Activated CD4-positive, CD25-positive, alpha-beta regulatory T cell (primary cell): ENCODE data around the gene TLR7.

Source experiments
- DNase-seq, 4 experiments: peaks; one replicate each; lab custom pipeline; 2025; lab: John Stamatoyannopoulos, UW

TLR7 gene

GRCh38 chrX:12891171-12891570, 24.3 kb downstream of the TLR7 start:
- no peak for DNase-seq

- DNase-seq, result no peak
Measured at GRCh38 chrX:12891915-12892506, 25.1 kb downstream of the TLR7 start.

DNA sequence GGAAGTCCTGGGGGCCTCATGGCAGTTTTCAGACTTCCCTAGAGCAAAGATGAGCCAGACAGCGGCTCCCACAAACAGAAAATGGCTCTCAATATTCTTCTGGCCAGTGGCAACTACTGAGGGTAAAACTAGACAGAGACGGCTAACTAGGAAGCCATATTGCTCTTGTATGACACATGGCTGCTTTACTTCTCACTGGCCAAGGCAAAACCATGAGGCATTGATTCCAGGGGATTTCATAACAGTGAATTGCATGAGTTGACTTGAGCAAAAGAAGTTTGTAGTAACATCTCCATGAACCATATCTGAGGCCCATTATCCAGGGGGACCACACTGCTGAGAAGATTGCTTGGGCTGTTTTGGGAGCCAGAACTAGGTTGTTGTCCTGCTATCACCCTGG, 25.8 kb downstream of the TLR7 start:
- no peak for DNase-seq

DNA sequence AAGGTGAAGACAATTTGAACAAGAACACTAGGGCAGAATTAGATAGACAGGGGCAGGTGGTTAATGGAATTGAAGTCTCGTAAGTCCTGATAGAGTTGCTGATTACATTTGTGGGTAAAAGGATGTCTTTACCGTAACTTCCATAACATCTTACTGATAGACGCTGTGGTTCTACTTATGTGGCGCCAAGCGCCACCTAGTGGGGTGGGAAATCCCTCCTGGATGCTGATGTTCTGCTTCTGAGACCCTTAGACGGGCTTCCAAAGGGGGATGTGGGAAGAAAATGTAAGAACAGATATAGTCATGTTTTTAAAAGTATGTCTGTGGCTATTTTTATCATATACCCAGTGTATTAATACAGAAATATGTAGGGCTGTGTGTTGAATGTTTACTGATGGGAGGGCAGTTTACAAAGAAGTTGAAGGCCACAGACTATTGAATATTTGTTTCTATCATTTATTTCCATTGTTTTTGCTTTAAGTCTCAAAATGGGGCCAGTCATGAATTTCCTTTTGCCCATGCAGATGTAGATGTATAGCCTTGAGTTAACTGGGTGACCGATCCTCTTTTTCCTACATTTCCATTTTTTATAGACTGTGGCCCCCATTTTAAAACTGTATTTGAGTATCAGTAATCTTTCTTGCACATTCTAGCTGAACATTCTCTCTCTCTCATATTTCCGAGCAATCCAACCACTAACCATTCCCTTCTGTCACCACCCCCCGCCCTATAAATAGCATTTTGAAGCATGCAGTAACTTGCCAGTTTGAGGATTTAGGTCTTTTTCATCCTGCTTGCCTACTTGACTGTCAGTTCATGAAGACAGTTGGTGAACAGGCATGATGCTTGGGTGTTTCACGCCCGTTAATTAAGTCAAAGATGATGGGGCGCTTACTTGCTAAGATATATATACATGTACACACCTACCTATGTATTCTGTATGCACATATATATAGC, 27.5 kb downstream of the TLR7 start:
- DNase-seq, result peak; percentile 2 to 7 (median 3)

DNA sequence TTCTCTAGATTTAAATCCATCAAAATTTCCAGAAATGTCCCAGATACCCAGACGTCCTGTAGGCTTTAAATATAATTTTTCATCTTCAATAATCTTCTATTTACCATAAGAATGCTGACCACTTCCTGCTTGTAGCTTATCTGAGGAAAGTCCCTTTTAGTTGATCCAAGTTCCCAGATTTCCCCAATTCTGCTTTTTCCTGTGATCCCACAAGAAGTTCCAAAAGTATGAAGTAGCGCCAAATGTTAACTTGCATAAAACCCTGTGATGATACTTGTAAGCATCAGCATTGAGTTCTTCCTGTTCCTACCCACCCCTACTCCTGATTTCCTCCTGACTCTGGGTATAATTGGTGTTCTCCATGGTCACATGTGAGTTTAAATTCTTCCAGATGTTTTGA, 29.0 kb downstream of the TLR7 start:
- no peak for DNase-seq

- no peak for DNase-seq
Measured at GRCh38 chrX:12896935-12897334, 30.1 kb downstream of the TLR7 start.

DNA sequence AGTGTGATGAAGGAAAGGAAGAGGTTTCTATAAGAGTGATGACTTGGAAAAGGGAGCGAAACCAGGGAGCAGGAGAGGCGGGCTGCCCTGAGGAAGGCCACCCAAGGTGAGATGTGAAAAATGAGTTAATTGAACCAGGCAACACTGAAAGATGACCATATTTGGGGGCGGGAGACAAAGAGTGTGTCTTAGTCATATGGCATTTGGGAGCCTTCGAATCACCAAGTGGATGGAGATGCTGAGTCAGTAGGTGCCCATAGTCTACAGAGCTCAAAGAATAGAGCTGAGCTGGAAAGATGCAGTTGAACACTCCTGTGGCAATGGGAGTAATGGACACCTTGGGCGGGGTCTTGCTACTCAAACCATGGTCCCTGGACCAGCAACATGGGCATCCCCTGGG, 31.2 kb downstream of the TLR7 start:
- no peak for DNase-seq

DNA sequence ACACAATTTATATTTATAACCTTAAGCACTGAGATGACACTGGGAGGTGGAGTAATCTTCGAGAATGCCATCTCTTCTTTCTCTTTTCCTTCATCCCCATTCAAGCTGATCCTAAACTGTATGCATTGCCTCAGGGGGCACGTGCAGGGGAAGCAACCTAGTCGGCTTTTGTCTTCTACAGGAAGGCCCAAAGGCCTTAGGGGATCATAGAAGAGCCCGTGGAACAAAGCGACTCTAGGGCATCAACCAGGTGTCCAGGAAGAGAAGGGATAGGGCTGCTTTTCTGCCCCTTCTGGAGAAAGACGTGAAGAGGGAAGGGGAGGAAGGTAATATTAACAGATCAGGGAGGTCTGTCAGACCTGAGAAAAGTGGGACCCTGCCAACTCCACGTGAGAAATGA, 32.6 kb downstream of the TLR7 start:
- no peak for DNase-seq

DNA sequence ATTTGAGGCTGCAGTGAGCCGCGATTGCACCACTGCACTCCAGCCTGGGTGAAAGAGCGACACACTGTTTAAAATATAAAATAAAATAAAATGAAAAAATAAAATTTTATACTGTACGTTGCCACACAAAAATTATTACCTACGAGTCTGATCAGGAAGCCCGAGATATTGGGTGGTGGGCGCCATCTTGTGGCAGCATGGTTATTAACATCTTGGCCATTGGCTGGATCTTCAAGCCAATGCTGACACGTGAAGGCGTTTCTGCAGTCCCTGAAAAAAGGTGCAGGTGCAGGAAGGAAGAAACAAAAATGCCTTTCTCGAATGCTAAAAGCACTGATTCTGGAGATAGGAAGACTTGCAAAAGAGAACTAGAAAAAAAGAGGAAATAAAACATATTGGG, 34.6 kb downstream of the TLR7 start:
- DNase-seq, result peak; percentile 21 to 28 (median 24)

GRCh38 chrX:12903646-12904045, 36.8 kb downstream of the TLR7 start:
- no peak for DNase-seq

DNA sequence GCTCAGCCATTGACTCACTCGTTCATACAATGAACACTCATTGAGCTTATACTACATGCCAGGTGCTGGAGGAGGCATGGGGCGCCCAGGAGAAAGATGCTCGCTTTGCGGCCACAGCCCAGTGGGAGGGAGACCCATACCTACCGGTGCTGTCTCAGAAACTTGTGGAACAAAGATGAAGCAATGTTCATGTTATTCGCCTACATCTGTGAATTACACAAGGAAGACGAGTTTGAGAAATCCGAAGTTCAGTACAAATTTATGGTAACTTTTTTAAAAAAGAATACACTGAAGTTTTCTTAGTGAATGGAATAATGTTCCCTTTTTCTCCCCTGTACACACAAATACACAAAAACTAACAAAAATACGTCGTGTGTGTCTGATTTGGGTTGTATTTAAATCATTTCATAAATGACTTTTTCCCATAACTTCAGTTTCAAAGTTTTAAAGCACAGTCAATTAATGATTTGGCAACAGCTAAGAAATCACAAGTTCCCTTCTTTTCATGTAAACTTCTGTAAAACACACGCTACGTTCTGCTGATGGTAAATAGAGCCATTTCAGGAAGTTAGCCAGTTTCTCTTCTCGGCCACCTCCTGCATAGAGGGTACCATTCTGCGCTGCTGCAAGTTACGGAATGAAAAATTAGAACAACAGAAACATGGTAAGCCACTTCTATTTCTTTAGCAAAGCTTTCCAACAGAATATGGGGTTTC, 39.3 kb downstream of the TLR7 start, which contains the start of gene TLR8:
TLR8 (plus strand) TSS at position 575 of the 716 bp plus-strand sequence; CDS start at position 662, 87 bp downstream.
- DNase-seq, result no peak

DNA sequence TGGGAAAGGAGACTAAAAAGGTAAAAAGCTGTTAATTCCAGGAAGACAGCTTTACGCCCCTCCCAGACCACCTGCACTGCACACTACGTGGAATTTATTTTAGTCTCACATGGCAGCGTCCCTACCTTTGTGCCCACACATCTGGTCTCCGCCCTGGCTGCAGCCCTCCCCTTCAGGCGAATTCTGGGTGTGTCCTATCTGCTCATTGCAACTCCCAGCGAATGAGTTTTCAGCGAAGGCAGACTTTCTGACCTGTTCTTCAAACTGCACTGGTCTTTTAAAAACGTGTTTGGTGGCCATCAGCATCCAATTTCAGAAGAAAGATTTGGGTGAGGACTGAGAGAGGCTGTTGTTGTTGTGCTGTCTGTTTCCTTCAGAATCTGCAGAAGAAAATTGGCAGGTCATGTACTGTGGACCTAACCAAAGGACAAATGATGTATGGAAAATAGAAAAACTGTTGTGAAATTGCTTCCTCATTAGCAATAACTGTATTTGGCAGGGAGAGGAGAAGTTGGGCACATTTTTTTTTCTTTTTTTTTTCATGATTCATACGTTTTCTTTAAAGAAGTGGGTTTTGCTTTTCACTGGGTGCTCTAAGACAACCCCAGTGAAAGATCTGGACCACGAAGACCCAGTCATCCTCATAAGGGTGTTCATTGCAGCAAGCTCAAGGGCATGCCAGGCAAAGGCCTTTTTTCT, 43.7 kb downstream of the TLR7 start:
- DNase-seq, result no peak

DNA sequence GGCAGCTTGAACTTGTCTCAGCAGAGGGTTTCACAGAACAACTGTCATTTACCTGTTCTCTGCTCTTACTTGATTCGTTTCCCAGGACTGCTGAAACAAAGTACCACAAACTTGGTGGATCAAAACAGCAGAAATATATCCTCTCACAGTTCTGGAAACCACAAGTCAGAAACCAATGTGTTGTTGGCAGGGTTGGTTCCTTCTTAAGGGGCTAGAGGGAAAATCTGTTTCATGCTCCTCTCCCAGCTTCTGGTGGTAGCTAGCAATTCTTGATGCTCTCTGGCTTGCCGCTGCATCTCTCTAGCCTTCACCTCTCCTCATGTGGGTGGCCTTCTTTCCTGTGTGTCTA, 44.2 kb downstream of the TLR7 start:
- no peak for DNase-seq

DNA sequence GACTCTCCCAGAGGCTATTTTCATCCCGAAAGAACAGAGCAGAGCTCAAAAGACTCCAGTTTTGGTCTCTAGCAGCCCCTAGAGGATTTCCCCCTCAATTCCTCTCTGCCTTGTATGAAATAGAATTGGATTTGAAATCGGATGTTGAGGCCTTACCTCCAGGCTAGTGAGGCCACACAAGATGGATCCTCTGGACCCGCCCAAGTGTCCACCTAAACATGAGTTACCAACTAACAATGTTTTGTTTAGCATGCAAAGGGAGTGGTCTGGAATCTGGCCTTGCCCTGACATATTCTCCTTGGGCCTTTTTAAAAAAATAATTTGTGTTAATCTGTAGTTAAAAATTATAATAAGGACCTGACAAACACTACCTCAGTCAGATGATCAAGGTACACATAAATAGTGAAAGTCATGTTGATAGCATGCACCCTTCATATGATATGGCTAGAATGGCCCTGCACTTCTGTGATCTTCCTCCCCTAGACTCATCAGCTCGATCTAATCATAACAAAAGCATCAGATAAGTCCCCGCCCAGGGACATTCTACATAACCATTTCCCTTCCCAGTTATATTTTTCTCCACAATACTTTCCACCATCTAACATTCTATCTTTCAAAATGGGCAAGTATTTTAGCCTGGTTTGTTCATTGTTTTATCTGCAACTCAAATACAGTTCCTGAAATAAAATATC, 46.1 kb downstream of the TLR7 start:
- no peak for DNase-seq

DNA sequence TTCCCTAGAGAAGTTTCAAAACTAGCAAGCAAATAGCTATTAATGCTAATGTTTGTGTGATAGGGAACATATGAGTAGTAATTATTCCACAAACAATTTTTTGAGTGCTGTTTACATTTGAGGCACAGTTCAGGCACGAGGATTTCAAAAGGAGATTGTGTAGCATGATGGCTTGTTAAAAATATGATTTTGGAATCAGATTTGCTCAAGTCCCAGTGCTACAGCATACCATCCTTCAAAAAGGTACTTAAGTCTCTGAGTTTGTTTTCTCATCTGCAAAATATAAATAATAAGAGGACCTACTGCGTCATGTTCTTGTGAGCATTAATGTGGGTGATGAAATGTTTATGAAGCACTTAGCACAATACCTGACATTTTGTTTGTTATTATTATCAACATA, 50.9 kb downstream of the TLR7 start:
- DNase-seq, result no peak

DNA sequence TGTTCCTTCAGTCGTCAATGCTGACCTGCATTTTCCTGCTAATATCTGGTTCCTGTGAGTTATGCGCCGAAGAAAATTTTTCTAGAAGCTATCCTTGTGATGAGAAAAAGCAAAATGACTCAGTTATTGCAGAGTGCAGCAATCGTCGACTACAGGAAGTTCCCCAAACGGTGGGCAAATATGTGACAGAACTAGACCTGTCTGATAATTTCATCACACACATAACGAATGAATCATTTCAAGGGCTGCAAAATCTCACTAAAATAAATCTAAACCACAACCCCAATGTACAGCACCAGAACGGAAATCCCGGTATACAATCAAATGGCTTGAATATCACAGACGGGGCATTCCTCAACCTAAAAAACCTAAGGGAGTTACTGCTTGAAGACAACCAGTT, 52.2 kb downstream of the TLR7 start:
- no peak for DNase-seq

DNA sequence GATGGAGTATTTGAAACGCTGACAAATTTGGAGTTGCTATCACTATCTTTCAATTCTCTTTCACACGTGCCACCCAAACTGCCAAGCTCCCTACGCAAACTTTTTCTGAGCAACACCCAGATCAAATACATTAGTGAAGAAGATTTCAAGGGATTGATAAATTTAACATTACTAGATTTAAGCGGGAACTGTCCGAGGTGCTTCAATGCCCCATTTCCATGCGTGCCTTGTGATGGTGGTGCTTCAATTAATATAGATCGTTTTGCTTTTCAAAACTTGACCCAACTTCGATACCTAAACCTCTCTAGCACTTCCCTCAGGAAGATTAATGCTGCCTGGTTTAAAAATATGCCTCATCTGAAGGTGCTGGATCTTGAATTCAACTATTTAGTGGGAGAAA, 52.7 kb downstream of the TLR7 start:
- DNase-seq, result no peak

DNA sequence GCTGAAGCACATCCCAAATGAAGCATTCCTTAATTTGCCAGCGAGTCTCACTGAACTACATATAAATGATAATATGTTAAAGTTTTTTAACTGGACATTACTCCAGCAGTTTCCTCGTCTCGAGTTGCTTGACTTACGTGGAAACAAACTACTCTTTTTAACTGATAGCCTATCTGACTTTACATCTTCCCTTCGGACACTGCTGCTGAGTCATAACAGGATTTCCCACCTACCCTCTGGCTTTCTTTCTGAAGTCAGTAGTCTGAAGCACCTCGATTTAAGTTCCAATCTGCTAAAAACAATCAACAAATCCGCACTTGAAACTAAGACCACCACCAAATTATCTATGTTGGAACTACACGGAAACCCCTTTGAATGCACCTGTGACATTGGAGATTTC, 54.1 kb downstream of the TLR7 start:
- no peak for DNase-seq

- DNase-seq, result no peak
Measured at GRCh38 chrX:12921886-12922598, 55.2 kb downstream of the TLR7 start.

DNA sequence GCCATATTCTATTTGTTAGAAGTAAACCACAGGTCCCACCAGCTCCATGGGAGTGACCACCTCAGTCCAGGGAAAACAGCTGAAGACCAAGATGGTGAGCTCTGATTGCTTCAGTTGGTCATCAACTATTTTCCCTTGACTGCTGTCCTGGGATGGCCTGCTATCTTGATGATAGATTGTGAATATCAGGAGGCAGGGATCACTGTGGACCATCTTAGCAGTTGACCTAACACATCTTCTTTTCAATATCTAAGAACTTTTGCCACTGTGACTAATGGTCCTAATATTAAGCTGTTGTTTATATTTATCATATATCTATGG, 55.7 kb downstream of the TLR7 start:
- DNase-seq, result no peak

DNA sequence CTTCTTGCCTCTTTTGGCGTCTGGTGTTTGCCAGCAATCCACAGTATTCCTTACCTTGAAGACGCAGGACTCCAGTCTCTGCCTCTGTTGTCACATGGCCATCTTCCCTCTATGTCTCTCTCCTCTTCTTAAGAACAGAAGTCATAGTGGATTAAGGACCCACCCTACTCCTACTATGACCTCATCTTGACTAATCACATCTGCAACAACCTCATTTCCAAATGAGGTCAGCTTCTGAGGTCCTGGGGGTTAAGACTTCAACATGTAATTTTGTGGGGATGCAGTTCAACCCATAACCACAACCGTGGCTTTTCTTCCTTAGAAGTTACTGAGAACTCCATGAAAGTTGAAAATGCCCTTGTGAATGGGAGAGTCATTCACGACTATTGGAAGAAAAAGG, 62.8 kb downstream of the TLR7 start:
- no peak for DNase-seq
